OCI-LY1 (cell line): Measurements from ENCODE around the gene BCL2L11.

Experiments
- H2AFZ ChIP-seq: fragments of 200-600 bp; sonication (generic), shearing (Covaris generic); 2 replicates; pipeline ENCODE4 v1.6.0; 2014; ENCODE audit warnings: antibody characterized with exemption, mild to moderate bottlenecking, low read length
- H3F3A ChIP-seq: fragments of 200-600 bp; sonication (generic), shearing (Covaris generic); 2 replicates; pipeline ENCODE4 v1.6.0; 2014; ENCODE audit warnings: mild to moderate bottlenecking, antibody characterized with exemption, low read length, moderate library complexity; ENCODE audit not compliant: insufficient read depth
- H3K27ac ChIP-seq: fragments of 200-600 bp; sonication (generic); 2 replicates; pipeline ENCODE4 v1.5.1; 2014; ENCODE audit warnings: low read length, mixed run types, mild to moderate bottlenecking, low read depth; ENCODE audit not compliant: poor library complexity, severe bottlenecking
- H3K27me3 ChIP-seq: fragments of 200-600 bp; sonication (generic); 2 replicates; pipeline ENCODE4 v1.6.0; 2014; ENCODE audit warnings: antibody characterized with exemption, mild to moderate bottlenecking, low read length, moderate library complexity; ENCODE audit not compliant: insufficient read depth
- H3K36me3 ChIP-seq: fragments of 200-600 bp; sonication (generic); 2 replicates; pipeline ENCODE4 v1.6.1; 2014; ENCODE audit warnings: mild to moderate bottlenecking, antibody characterized with exemption, low read length, moderate library complexity, mixed read lengths; ENCODE audit not compliant: insufficient read depth
- H3K4me1 ChIP-seq: fragments of 200-600 bp; sonication (generic); 2 replicates; pipeline ENCODE4 v1.5.1; 2014; ENCODE audit warnings: mild to moderate bottlenecking, low read length, moderate library complexity; ENCODE audit not compliant: insufficient read depth, severe bottlenecking
- H3K4me2 ChIP-seq: fragments of 200-600 bp; sonication (generic), shearing (Covaris generic); 2 replicates; pipeline ENCODE4 v1.6.1; 2014; ENCODE audit warnings: low read length
- H3K4me3 ChIP-seq: fragments of 200-600 bp; sonication (generic); 2 replicates; pipeline ENCODE4 v1.5.1; 2014; ENCODE audit warnings: low read length, low read depth, mild to moderate bottlenecking, mixed read lengths; ENCODE audit not compliant: poor library complexity, severe bottlenecking
- H3K79me2 ChIP-seq: fragments of 200-600 bp; shearing (Covaris generic); 2 replicates; pipeline ENCODE4 v1.6.1; 2016; ENCODE audit warnings: mixed run types, low read length, mixed read lengths; ENCODE audit not compliant: insufficient read depth
- H3K9ac ChIP-seq: fragments of 200-600 bp; sonication (generic), shearing (Covaris generic); 2 replicates; pipeline ENCODE4 v1.6.1; 2014; ENCODE audit warnings: mild to moderate bottlenecking, low read length, mixed read lengths
- H3K9me2 ChIP-seq: fragments of 200-600 bp; sonication (generic), shearing (Covaris generic); 2 replicates; pipeline ENCODE4 v1.6.1; 2014; ENCODE audit warnings: low read depth, mild to moderate bottlenecking, low read length, mixed read lengths
- H3K9me3 ChIP-seq: fragments of 200-600 bp; shearing (Covaris generic); 2 replicates; pipeline ENCODE4 v1.6.1; 2014; ENCODE audit warnings: low read length, mixed read lengths
- H4K20me1 ChIP-seq: fragments of 200-600 bp; sonication (generic), shearing (Covaris generic); 2 replicates; pipeline ENCODE4 v1.6.0; 2016; ENCODE audit warnings: mild to moderate bottlenecking, low read length; ENCODE audit not compliant: insufficient read depth
- CTCF ChIP-seq: fragments of 200-600 bp; sonication (generic), shearing (Covaris generic); IDR thresholded peaks from 2 replicates; pipeline ENCODE4 v1.5.1; 2017; ENCODE audit warnings: mild to moderate bottlenecking, antibody characterized with exemption, low read length, moderate library complexity, mixed read lengths
- EZH2 ChIP-seq: fragments of 200-600 bp; sonication (generic), shearing (Covaris generic); IDR thresholded peaks from 2 replicates; pipeline ENCODE4 v1.8.0; 2017; ENCODE audit warnings: borderline replicate concordance, mixed run types, mild to moderate bottlenecking, antibody characterized with exemption, low read length, moderate library complexity, mixed read lengths

BCL2L11 gene

GRCh38 chr2:111190816-111191540 lies 70.3 kb downstream of the BCL2L11 start:
- Histone ChIP-seq H3K9me3 (no peaks in the 10 kb centered on the region), H3K9ac (no peak overlapping the region; the same call in 1 of the 2 replicates), H3K79me2 (no peaks in the 10 kb centered on the region), H3K36me3 (no peaks in the 10 kb centered on the region), H3K4me3 (no peak overlapping the region), H2AFZ (no peak overlapping the region), H3K4me2 (no peak overlapping the region), H3K27ac (peak overlapping the region; percentile 19), H3F3A (no peaks in the 10 kb centered on the region), H3K27me3 (no peaks in the 10 kb centered on the region), H3K4me1 (peaks cover 53% of the 10 kb centered on the region), H3K9me2 (no peaks in the 10 kb centered on the region), H4K20me1 (no peaks in the 10 kb centered on the region)
- TF ChIP-seq CTCF (no peak), EZH2 (no peak)

GRCh38 chr2:111191877-111192276 lies 71.2 kb downstream of the BCL2L11 start:
- H3K4me1 ChIP-seq: peaks cover 62% of the 10 kb centered on the region
- H3K4me2 ChIP-seq: no peak overlapping the region
- H3K9me2 ChIP-seq: no peaks in the 10 kb centered on the region
- no peaks in the 10 kb centered on the region for H3K79me2 ChIP-seq
- TF ChIP-seq CTCF: no peak
- no peak for TF ChIP-seq EZH2
- no peaks in the 10 kb centered on the region for H3K9me3 ChIP-seq
- no peaks in the 10 kb centered on the region for H3K27me3 ChIP-seq
- peak overlapping the region; percentile 19 for H3K27ac ChIP-seq
- H3F3A ChIP-seq: no peaks in the 10 kb centered on the region
- H3K36me3 ChIP-seq: no peaks in the 10 kb centered on the region
- no peak overlapping the region for H3K4me3 ChIP-seq
- H3K9ac ChIP-seq: no peak overlapping the region; the same call in 1 of the 2 replicates
- no peak overlapping the region for H2AFZ ChIP-seq
- no peaks in the 10 kb centered on the region for H4K20me1 ChIP-seq

GRCh38 chr2:111192776-111193368 lies 72.2 kb downstream of the BCL2L11 start:
- H3K9me3 ChIP-seq: no peaks in the 10 kb centered on the region

More at GRCh38 chr2:111192776-111193368, 72.2 kb downstream of the BCL2L11 start:
- H3K4me3 ChIP-seq: no peak overlapping the region
- H3K4me1 ChIP-seq: peaks cover 72% of the 10 kb centered on the region
- no peaks in the 10 kb centered on the region for H4K20me1 ChIP-seq
- no peak overlapping the region for H3K27ac ChIP-seq
- no peak for TF ChIP-seq EZH2
- no peak for TF ChIP-seq CTCF
- no peak overlapping the region for H3K9ac ChIP-seq
- H3K9me2 ChIP-seq: no peaks in the 10 kb centered on the region
- no peak overlapping the region for H3K4me2 ChIP-seq
- H3K36me3 ChIP-seq: no peaks in the 10 kb centered on the region
- H3K27me3 ChIP-seq: no peaks in the 10 kb centered on the region
- no peak overlapping the region for H2AFZ ChIP-seq
- no peaks in the 10 kb centered on the region for H3K79me2 ChIP-seq
- no peaks in the 10 kb centered on the region for H3F3A ChIP-seq
